Ectodermal cell (in vitro differentiated cells): ENCODE results near the gene OR6T1.

Source experiments
- H3K27ac ChIP-seq: 2 replicates; pipeline ENCODE4 v1.7.0; 2013; ENCODE audit warnings: mild to moderate bottlenecking, low read depth, low read length; ENCODE audit not compliant: insufficient read depth, poor library complexity, severe bottlenecking
- H3K27me3 ChIP-seq: 2 replicates; pipeline ENCODE4 v1.7.0; 2013; ENCODE audit warnings: mild to moderate bottlenecking, low read length; ENCODE audit not compliant: insufficient read depth, control insufficient read depth, poor library complexity, severe bottlenecking
- H3K36me3 ChIP-seq: one replicate; pipeline ENCODE4 v1.7.0; 2013; ENCODE audit warnings: low read length; ENCODE audit not compliant: control insufficient read depth, insufficient read depth
- H3K4me1 ChIP-seq: one replicate; pipeline ENCODE4 v1.7.0; 2013; ENCODE audit warnings: low read length; ENCODE audit not compliant: control insufficient read depth, insufficient read depth
- H3K4me3 ChIP-seq: 2 replicates; pipeline ENCODE4 v1.7.0; 2013; ENCODE audit warnings: low read depth, low read length, control low read depth; ENCODE audit not compliant: insufficient read depth
- H3K9me3 ChIP-seq: 2 replicates; pipeline ENCODE4 v1.7.0; 2013; ENCODE audit warnings: mild to moderate bottlenecking, low read length, moderate library complexity; ENCODE audit not compliant: control insufficient read depth
- WGBS, 2 experiments: methylation state at CpG; one replicate each; pipeline ENCODE4 v1.1.7; 2013; ENCODE audit warnings: missing lambda C conversion rate in 2 of 2; 5-methylcytosine and 5-hydroxymethylcytosine counted together

OR6T1 gene

GRCh38 chr11:123920943-123921342 is 22.7 kb downstream of the OR6T1 start:
- 93 to 98% methylated on average over 3 of the region's 3 CpGs for WGBS, 2 experiments
- no peak overlapping the region for H3K27ac ChIP-seq

GRCh38 chr11:123905826-123906225 is 37.8 kb downstream of the OR6T1 start:
- Histone ChIP-seq H3K36me3 (no peaks in the 10 kb centered on the region), H3K4me1 (no peaks in the 10 kb centered on the region), H3K27ac (no peak overlapping the region), H3K9me3 (no peaks in the 10 kb centered on the region), H3K4me3 (no peak overlapping the region), H3K27me3 (no peaks in the 10 kb centered on the region)
- WGBS, 2 experiments, result 84 to 85% methylated on average over 3 of the region's 3 CpGs

More at GRCh38 chr11:123920943-123921342, 22.7 kb downstream of the OR6T1 start:
- H3K27me3 ChIP-seq, result no peaks in the 10 kb centered on the region
- no peaks in the 10 kb centered on the region for H3K9me3 ChIP-seq
- no peak overlapping the region for H3K4me3 ChIP-seq
- H3K4me1 ChIP-seq, result no peaks in the 10 kb centered on the region
- H3K36me3 ChIP-seq, result no peaks in the 10 kb centered on the region

- Histone ChIP-seq H3K4me1 (no peaks in the 10 kb centered on the region), H3K36me3 (no peaks in the 10 kb centered on the region), H3K9me3 (no peaks in the 10 kb centered on the region), H3K27me3 (no peaks in the 10 kb centered on the region), H3K27ac (no peak overlapping the region), H3K4me3 (no peak overlapping the region)
- 93 to 94% methylated on average over 2 to 3 of the region's 3 CpGs for WGBS, 2 experiments
Observed at GRCh38 chr11:123904932-123905331, 38.7 kb downstream of the OR6T1 start.

- no peak overlapping the region for H3K4me3 ChIP-seq
- H3K4me1 ChIP-seq, result no peaks in the 10 kb centered on the region
- 90 to 93% methylated on average over 2 of the region's 2 CpGs for WGBS, 2 experiments
- H3K27ac ChIP-seq, result no peak overlapping the region
- no peaks in the 10 kb centered on the region for H3K36me3 ChIP-seq
- H3K9me3 ChIP-seq, result no peaks in the 10 kb centered on the region
- H3K27me3 ChIP-seq, result no peaks in the 10 kb centered on the region
Observed at GRCh38 chr11:123903932-123904331, 39.7 kb downstream of the OR6T1 start.

GRCh38 chr11:123901867-123902266 is 41.8 kb downstream of the OR6T1 start, which contains the start of gene OR8D4:
TSS of gene OR8D4 (plus strand) at chr11:123902167. CDS start at chr11:123906432, 4,265 bp downstream.
- Histone ChIP-seq H3K4me1 (no peaks in the 10 kb centered on the region), H3K27me3 (no peaks in the 10 kb centered on the region), H3K4me3 (no peak within 1 kb of the TSS), H3K27ac (no peak within 1 kb of the TSS), H3K9me3 (no peaks in the 10 kb centered on the region), H3K36me3 (no peaks in the 10 kb centered on the region)
- 94 to 100% methylated on average over 1 of the region's 1 CpG for WGBS, 2 experiments

GRCh38 chr11:123899792-123900191 is 43.8 kb downstream of the OR6T1 start:
- no peaks in the 10 kb centered on the region for H3K36me3 ChIP-seq
- H3K27ac ChIP-seq, result no peak overlapping the region
- no peaks in the 10 kb centered on the region for H3K9me3 ChIP-seq
- 89% methylated on average over 3 of the region's 3 CpGs for WGBS, 2 experiments
- no peak overlapping the region for H3K4me3 ChIP-seq
- H3K4me1 ChIP-seq, result no peaks in the 10 kb centered on the region
- H3K27me3 ChIP-seq, result no peaks in the 10 kb centered on the region
